Uterus (tissue), 4 donors: ENCODE results near the gene KRT12. TPM values are rescaled to one million over a fixed set of nuclear protein-coding genes. Genes with fewer than 3 reads are reported as not detected.

Experiments used
- DNase-seq, 2 donors: peaks; one replicate each; pipeline ENCODE4 v3.0.0-alpha.2; 2019 to 2020
- H3K27ac ChIP-seq, 2 donors: fragments of 200-600 bp; sonication (generic); 1 replicate in 1 of 2; 2 replicates in 1 of 2; pipeline ENCODE4 v1.5.1; 2016 to 2018
- H3K27me3 ChIP-seq, 2 donors: fragments of 200-600 bp; sonication (generic); one replicate each; pipeline ENCODE4 v1.5.1; 2018 to 2019; ENCODE audit warnings: control low read depth in 1 of 2
- H3K36me3 ChIP-seq, 2 donors: fragments of 200-600 bp; sonication (generic); one replicate each; pipeline ENCODE4 v1.5.1; 2019; ENCODE audit warnings: control low read depth in 1 of 2
- H3K4me1 ChIP-seq, 2 donors: fragments of 200-600 bp; sonication (generic); one replicate each; pipeline ENCODE4 v1.5.1; 2018 to 2019; ENCODE audit warnings: control low read depth in 1 of 2
- H3K4me3 ChIP-seq, 2 donors: fragments of 200-600 bp; sonication (generic); 1 replicate in 1 of 2; 2 replicates in 1 of 2; pipeline ENCODE4 v1.5.1; 2018 to 2019; ENCODE audit warnings: mild to moderate bottlenecking in 1 of 2
- H3K9me3 ChIP-seq, 2 donors: fragments of 200-600 bp; sonication (generic); one replicate each; pipeline ENCODE4 v1.5.1; 2019; ENCODE audit warnings: control low read depth in 1 of 2
- POLR2A ChIP-seq, 2 donors: fragments of 450-650 bp; IDR thresholded peaks; one replicate each; pipeline ENCODE4 v1.6.1; 2016; ENCODE audit warnings: antibody characterized with exemption in 2 of 2, mild to moderate bottlenecking in 1 of 2, moderate library complexity in 1 of 2
- intact Hi-C: fragments of 100-400 bp; cut with DNase I; formaldehyde crosslinking; loops from one replicate; pipeline ENCODE4 v1.15.1; 2023; ENCODE audit warnings: low total_unique reads
- total RNA-seq, 4 donors: library from RNA; depleted of rRNA in 3 of 4; stranded (reverse); fragments of >200 nt in 3 of 4; gene quantifications; one replicate each; pipeline versions ENCODE4 v1.1.0 to v1.2.4, GENCODE V29; 2014 to 2023
- TF ChIP-seq, protein P1 (sequence below), 4 experiments: fragments of 200-600 bp in 2 of 4; fragments of 450-650 bp in 2 of 4; sonication (generic) in 2 of 4; IDR thresholded peaks; one replicate each; pipeline ENCODE4 v1.5.1; 2016 to 2019; ENCODE audit warnings: antibody characterized with exemption in 4 of 4, mild to moderate bottlenecking in 2 of 4, moderate library complexity in 1 of 4
- donor health status: DM: yes; HTN: yes; CAD: no.

Gene KRT12
- total RNA-seq, 4 donors from 2014 or later = not detected

DNA sequence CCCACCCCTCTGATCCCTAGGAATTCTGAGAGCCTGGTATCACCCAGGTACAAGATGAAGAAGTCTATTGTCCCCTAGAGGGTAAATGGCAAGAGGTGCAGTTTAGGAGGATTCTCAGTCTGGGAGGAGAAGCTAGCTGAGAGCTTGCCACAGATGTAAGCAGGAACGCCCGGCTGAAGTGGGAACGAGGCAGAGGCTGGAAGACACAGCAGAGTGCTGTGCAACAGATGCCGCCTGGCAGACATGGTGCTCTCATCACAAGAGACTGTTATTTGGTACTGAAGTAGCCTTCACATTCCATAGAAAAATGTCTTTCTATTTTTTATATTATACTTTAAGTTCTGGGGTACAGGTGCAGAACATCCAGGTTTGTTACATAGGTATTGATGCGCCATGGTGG lies 38.3 kb upstream of the KRT12 start:
- Histone ChIP-seq H3K4me3 (no peak overlapping the region), H3K27ac (no peak overlapping the region), H3K27me3 (no peaks in the 10 kb centered on the region), H3K4me1 (peaks cover 0 to 8% of the 10 kb centered on the region in 2 donors), H3K9me3 (no peaks in the 10 kb centered on the region), H3K36me3 (no peaks in the 10 kb centered on the region)
- intact Hi-C loops = no loop called here
- no peak for TF ChIP-seq POLR2A (IDR thresholded peaks at IDR 0.05)
- TF ChIP-seq, protein P1, sequence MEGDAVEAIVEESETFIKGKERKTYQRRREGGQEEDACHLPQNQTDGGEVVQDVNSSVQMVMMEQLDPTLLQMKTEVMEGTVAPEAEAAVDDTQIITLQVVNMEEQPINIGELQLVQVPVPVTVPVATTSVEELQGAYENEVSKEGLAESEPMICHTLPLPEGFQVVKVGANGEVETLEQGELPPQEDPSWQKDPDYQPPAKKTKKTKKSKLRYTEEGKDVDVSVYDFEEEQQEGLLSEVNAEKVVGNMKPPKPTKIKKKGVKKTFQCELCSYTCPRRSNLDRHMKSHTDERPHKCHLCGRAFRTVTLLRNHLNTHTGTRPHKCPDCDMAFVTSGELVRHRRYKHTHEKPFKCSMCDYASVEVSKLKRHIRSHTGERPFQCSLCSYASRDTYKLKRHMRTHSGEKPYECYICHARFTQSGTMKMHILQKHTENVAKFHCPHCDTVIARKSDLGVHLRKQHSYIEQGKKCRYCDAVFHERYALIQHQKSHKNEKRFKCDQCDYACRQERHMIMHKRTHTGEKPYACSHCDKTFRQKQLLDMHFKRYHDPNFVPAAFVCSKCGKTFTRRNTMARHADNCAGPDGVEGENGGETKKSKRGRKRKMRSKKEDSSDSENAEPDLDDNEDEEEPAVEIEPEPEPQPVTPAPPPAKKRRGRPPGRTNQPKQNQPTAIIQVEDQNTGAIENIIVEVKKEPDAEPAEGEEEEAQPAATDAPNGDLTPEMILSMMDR (IDR thresholded peaks at IDR 0.05) = no peak
- no peak for DNase-seq

DNA sequence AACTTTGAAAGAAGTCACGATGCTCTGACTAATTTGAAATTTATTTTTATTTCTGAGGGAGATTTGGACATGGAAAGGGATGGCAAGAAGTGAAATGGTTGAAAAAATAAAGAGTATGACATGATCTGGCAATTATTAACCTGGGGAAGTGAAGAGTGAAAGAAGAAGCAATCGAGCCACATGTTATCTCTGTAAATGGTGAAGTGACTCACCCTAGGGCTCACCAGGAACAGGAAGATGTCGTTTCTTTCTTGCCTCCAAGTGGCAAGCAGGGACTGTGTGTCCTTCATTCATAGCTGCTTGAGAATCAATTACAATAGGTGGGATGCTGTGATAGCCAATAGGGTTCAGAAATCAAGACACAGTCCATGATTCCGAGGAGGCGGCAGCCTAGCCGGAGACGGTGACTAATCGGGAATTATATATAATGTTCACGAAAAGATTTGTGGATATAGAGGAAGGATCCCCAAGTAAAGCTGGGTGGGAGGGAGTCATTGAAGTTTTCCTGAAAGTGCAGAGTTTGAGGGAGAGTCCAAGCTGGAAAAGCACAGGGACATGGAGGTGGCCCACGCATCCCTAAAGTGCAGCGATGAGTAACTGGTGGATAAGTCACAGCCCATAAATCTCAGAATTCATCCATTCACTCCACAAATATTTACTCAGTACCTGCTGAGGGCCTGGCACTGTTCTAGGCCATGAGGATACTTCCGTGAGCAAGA lies 36.3 kb upstream of the KRT12 start:
- H3K4me1 ChIP-seq = no peaks in the 10 kb centered on the region
- H3K36me3 ChIP-seq = no peaks in the 10 kb centered on the region
- H3K9me3 ChIP-seq = no peaks in the 10 kb centered on the region
- DNase-seq = no peak
- intact Hi-C loops = no loop called here
- H3K4me3 ChIP-seq = no peak overlapping the region
- H3K27me3 ChIP-seq = no peaks in the 10 kb centered on the region
- H3K27ac ChIP-seq = peak overlapping the region; percentile 58 to 71
- TF ChIP-seq POLR2A (IDR thresholded peaks at IDR 0.05) = no peak
- TF ChIP-seq, protein P1 (IDR thresholded peaks at IDR 0.05) = no peak

DNA sequence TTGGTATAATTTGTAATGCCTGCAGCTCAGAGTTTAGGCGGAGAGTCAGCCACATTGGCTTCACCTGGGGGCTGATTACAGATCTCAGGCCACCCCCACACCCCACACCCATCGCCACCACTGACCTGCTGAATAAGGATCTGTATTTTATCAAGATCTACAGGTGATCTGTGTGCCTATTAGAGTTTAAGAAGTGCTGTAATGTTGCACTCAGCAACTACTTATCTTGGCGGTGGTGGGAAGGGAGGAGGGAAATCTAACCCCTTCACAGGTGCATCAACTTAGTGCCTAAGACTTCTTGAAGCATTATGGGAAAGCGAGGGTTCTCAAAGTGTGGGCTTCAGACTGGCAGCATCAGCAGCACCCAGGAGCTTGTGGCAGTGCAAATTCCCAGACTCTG lies 35.5 kb upstream of the KRT12 start:
- TF ChIP-seq, protein P1 (IDR thresholded peaks at IDR 0.05) = no peak
- no peak for TF ChIP-seq POLR2A (IDR thresholded peaks at IDR 0.05)

DNA sequence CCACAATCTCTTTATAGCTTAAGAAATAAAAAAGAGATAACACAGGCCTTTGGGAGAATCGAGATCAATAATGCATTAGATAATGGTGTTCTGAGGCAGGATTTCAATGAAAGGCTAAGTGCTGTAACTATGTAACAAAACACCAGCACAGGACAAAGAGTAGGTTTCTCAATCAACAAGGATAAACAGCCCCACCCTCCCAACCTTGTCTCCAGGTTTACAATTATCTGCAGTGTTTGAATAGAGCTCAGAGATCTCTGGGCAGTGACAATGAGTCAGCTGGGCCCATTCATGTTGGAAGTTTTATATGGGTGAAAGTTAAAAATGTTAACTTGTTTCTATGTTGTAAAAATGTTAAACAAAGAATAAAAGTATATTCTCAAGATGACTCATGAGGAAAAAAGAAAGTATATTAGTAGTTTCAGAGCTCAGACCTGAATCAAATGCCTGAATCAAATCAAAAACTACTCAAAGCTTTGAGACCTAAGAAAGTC lies 35.0 kb upstream of the KRT12 start:
- Histone ChIP-seq H3K4me3 (no peak overlapping the region), H3K27ac (peak overlapping the region; percentile 58 to 71), H3K27me3 (no peaks in the 10 kb centered on the region), H3K4me1 (no peaks in the 10 kb centered on the region), H3K36me3 (no peaks in the 10 kb centered on the region), H3K9me3 (no peaks in the 10 kb centered on the region)
- no peak for DNase-seq
- TF ChIP-seq, protein P1 (IDR thresholded peaks at IDR 0.05) = no peak
- no peak for TF ChIP-seq POLR2A (IDR thresholded peaks at IDR 0.05)
- intact Hi-C loops = no loop called here

More for the DNA sequence above, 35.5 kb upstream of the KRT12 start:
- Histone ChIP-seq H3K36me3 (no peaks in the 10 kb centered on the region), H3K4me3 (no peak overlapping the region), H3K27me3 (no peaks in the 10 kb centered on the region), H3K4me1 (no peaks in the 10 kb centered on the region), H3K9me3 (no peaks in the 10 kb centered on the region), H3K27ac (peak overlapping the region; percentile 58 to 71)
- intact Hi-C loops = no loop called here
- no peak for DNase-seq

DNA sequence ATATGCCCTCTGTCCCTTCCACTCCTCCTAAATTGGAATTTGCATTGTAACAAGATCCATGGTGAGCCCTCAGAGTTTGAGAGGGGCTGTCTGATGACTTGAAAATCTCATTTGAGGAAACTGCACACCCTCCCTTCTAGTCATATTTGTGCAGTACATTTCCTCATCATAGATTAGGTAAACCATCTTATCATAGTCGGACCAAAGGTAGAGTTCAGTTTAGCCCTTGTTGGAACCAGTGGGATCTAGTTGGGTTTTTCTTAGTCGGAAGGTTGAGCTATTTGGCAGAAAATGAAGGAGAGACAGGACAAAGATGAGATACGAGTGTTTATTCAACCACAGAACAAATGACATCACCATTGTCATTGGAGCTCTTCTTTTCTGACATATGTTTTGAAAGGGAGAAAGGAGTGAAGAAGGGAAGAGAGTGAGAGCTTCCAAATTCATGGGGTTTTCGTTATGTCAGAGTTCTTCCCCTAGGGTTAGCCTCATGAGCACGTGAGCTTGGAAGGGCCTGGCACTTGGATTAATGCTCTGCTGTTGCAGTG lies 33.9 kb upstream of the KRT12 start:
- H3K27me3 ChIP-seq = no peaks in the 10 kb centered on the region
- intact Hi-C loops = no loop called here
- no peaks in the 10 kb centered on the region for H3K9me3 ChIP-seq
- DNase-seq = no peak
- H3K4me3 ChIP-seq = no peak overlapping the region
- H3K36me3 ChIP-seq = no peaks in the 10 kb centered on the region
- no peaks in the 10 kb centered on the region for H3K4me1 ChIP-seq
- H3K27ac ChIP-seq = no peak overlapping the region
- TF ChIP-seq POLR2A (IDR thresholded peaks at IDR 0.05) = no peak
- TF ChIP-seq, protein P1 (IDR thresholded peaks at IDR 0.05) = no peak
